Glutamatergic neuron (in vitro differentiated cells): ENCODE data around the gene HIPK4. TPM values are rescaled to one million over a fixed set of nuclear protein-coding genes. Genes with fewer than 3 reads are reported as not detected.

Experiments used
- DNase-seq: peaks from one replicate; pipeline ENCODE4 v3.0.0; 2022
- H3K27ac Mint-ChIP-seq: one replicate; pipeline ENCODE4 v1.8.0; 2020; ENCODE audit warnings: mild to moderate bottlenecking, mixed read lengths, inconsistent platforms; ENCODE audit not compliant: unreplicated experiment
- H3K27me3 Mint-ChIP-seq: one replicate; pipeline ENCODE4 v1.8.0; 2020; ENCODE audit warnings: mild to moderate bottlenecking, moderate library complexity, mixed read lengths, inconsistent platforms; ENCODE audit not compliant: unreplicated experiment
- H3K36me3 Mint-ChIP-seq: one replicate; pipeline ENCODE4 v1.8.0; 2020; ENCODE audit warnings: mild to moderate bottlenecking, mixed read lengths, inconsistent platforms; ENCODE audit not compliant: unreplicated experiment
- H3K4me1 Mint-ChIP-seq: one replicate; pipeline ENCODE4 v1.8.0; 2020; ENCODE audit warnings: mild to moderate bottlenecking, low read depth, mixed read lengths, inconsistent platforms; ENCODE audit not compliant: unreplicated experiment
- H3K4me3 Mint-ChIP-seq: one replicate; pipeline ENCODE4 v1.8.0; 2020; ENCODE audit warnings: mild to moderate bottlenecking, mixed read lengths, inconsistent platforms; ENCODE audit not compliant: unreplicated experiment
- H3K9me3 Mint-ChIP-seq: one replicate; pipeline ENCODE4 v1.8.0; 2020; ENCODE audit warnings: mild to moderate bottlenecking, moderate library complexity, mixed read lengths, inconsistent platforms; ENCODE audit not compliant: unreplicated experiment
- CTCF ChIP-seq: fragments of 200-600 bp; sonication (generic); IDR thresholded peaks from one replicate; pipeline ENCODE4 v1.5.0; 2021; ENCODE audit not compliant: partially characterized antibody, unreplicated experiment
- total RNA-seq: library from RNA; stranded (reverse); fragmentation: NEBNext Ultra II Directional; extraction: Animal tissue kit (Norgen Biotek cat#: 25700); gene quantifications from one replicate; pipeline ENCODE4 v1.2.1, GENCODE V29; 2021; ENCODE audit not compliant: unreplicated experiment

The HIPK4 gene
- total RNA-seq, 1 donor from 2014 or later, result not detected

- DNase-seq, result no peak
- TF ChIP-seq CTCF, result no peak
- Mint-ChIP-seq H3K4me1 (peaks cover 6% of the 10 kb centered on the region), H3K4me3 (no peak overlapping the region), H3K27ac (no peak overlapping the region), H3K36me3 (peaks cover 8% of the 10 kb centered on the region), H3K27me3 (peaks cover 14% of the 10 kb centered on the region), H3K9me3 (peaks cover 20% of the 10 kb centered on the region)
Measured at GRCh38 chr19:40395956-40396355, 6.0 kb upstream of the HIPK4 start.

GRCh38 chr19:40394816-40395210 lies 4.8 kb upstream of the HIPK4 start:
- peaks cover 19% of the 10 kb centered on the region for H3K9me3 Mint-ChIP-seq
- no peak for TF ChIP-seq CTCF
- H3K27ac Mint-ChIP-seq, result no peak overlapping the region
- no peak for DNase-seq
- H3K27me3 Mint-ChIP-seq, result peaks cover 11% of the 10 kb centered on the region
- peaks cover 6% of the 10 kb centered on the region for H3K4me1 Mint-ChIP-seq
- no peak overlapping the region for H3K4me3 Mint-ChIP-seq
- H3K36me3 Mint-ChIP-seq, result peaks cover 8% of the 10 kb centered on the region

GRCh38 chr19:40393894-40394815 lies 4.2 kb upstream of the HIPK4 start:
- Mint-ChIP-seq H3K4me1 (peaks cover 3% of the 10 kb centered on the region), H3K27me3 (peaks cover 5% of the 10 kb centered on the region), H3K36me3 (peaks cover 3% of the 10 kb centered on the region), H3K4me3 (no peak overlapping the region), H3K27ac (no peak overlapping the region), H3K9me3 (peaks cover 15% of the 10 kb centered on the region)
- no peak for TF ChIP-seq CTCF
- no peak for DNase-seq

GRCh38 chr19:40392894-40393517 lies 3.0 kb upstream of the HIPK4 start:
- Mint-ChIP-seq H3K4me3 (no peak overlapping the region), H3K4me1 (no peaks in the 10 kb centered on the region), H3K27ac (no peak overlapping the region), H3K27me3 (peaks cover 2% of the 10 kb centered on the region), H3K36me3 (no peaks in the 10 kb centered on the region), H3K9me3 (peaks cover 15% of the 10 kb centered on the region)
- DNase-seq, result no peak
- TF ChIP-seq CTCF, result no peak

- H3K4me3 Mint-ChIP-seq, result no peak overlapping the region
- peaks cover 3% of the 10 kb centered on the region for H3K27me3 Mint-ChIP-seq
- no peaks in the 10 kb centered on the region for H3K36me3 Mint-ChIP-seq
- DNase-seq, result no peak
- no peaks in the 10 kb centered on the region for H3K4me1 Mint-ChIP-seq
- TF ChIP-seq CTCF, result no peak
- H3K9me3 Mint-ChIP-seq, result peaks cover 15% of the 10 kb centered on the region
- no peak overlapping the region for H3K27ac Mint-ChIP-seq
Measured at GRCh38 chr19:40392123-40392522, 2.1 kb upstream of the HIPK4 start.
